Measurements from ENCODE around the gene HOXC12. TPM values are rescaled to one million over a fixed set of nuclear protein-coding genes. Genes with fewer than 3 reads are reported as not detected.

HOXC12 gene
- total RNA-seq, 1 donor: under 0.01 TPM

DNA sequence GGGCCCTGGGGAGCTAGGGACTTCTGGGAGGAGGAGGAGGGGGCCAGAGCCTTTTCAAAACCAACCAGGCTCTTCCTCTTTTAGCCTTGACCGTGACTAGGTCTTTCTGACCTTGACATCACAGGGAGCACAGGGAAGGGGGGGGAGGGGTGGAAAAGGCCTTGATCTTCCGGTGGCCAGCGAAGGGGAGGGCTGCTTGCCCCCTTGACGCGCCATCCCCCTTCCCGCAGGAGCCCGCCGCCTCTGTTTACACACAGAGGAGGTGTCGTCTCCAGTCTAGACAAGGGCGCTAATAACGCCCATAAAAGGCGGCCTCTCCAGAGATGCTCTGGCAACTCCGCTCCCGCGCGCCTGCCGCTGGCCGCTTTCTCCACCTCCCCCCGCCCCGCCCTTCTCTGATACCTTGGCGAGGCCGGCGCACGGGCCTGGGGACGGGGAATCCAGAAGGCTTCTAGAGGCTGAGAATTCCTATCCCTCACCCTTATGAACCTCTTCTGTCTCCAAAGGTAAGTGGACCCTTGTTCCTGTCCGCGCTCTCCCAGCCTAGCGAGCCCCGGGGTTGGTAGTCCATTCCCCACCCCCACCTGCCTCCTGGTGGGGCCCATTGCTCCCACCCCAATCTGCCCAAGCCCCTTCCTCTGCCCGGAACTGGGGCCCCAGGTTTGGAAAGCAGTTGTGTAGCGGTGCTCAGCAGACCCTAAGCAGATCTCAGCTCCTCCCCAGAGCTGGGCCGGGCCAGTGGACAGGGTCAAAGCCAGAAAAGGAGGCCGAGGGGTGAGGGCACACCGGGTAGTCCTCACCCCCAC, 4.9 kb upstream of the HOXC12 start:
- DNase-seq (ENCODE audit: low read depth): no peak
- TF ChIP-seq, protein P1, sequence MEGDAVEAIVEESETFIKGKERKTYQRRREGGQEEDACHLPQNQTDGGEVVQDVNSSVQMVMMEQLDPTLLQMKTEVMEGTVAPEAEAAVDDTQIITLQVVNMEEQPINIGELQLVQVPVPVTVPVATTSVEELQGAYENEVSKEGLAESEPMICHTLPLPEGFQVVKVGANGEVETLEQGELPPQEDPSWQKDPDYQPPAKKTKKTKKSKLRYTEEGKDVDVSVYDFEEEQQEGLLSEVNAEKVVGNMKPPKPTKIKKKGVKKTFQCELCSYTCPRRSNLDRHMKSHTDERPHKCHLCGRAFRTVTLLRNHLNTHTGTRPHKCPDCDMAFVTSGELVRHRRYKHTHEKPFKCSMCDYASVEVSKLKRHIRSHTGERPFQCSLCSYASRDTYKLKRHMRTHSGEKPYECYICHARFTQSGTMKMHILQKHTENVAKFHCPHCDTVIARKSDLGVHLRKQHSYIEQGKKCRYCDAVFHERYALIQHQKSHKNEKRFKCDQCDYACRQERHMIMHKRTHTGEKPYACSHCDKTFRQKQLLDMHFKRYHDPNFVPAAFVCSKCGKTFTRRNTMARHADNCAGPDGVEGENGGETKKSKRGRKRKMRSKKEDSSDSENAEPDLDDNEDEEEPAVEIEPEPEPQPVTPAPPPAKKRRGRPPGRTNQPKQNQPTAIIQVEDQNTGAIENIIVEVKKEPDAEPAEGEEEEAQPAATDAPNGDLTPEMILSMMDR (IDR thresholded peaks at IDR 0.05; ENCODE audit: insufficient read depth, low read depth, low read length): no peak
- H3K4me3 ChIP-seq (ENCODE audit: low read depth, low read length): no peak overlapping the region

DNA sequence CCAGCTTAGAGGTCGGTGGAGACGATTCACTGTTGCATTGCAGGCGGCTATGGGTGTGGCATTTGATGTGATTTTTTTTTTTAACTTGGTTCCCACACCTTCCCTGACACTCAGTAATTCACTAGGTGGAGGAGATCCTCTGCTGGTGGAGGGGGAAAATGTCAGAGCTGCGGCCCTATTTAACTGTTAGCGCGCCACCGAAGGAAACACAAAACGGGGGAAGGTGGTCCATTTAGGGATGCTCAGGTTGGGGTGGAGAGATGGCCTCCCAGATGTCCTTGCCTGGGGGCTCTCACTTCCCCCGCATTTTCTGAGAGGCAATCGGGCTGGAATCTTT, 4.3 kb upstream of the HOXC12 start:
- H3K4me3 ChIP-seq (ENCODE audit: low read depth, low read length): no peak overlapping the region
- TF ChIP-seq, protein P1 (IDR thresholded peaks at IDR 0.05; ENCODE audit: insufficient read depth, low read depth, low read length): no peak
- no peak for DNase-seq (ENCODE audit: low read depth)

DNA sequence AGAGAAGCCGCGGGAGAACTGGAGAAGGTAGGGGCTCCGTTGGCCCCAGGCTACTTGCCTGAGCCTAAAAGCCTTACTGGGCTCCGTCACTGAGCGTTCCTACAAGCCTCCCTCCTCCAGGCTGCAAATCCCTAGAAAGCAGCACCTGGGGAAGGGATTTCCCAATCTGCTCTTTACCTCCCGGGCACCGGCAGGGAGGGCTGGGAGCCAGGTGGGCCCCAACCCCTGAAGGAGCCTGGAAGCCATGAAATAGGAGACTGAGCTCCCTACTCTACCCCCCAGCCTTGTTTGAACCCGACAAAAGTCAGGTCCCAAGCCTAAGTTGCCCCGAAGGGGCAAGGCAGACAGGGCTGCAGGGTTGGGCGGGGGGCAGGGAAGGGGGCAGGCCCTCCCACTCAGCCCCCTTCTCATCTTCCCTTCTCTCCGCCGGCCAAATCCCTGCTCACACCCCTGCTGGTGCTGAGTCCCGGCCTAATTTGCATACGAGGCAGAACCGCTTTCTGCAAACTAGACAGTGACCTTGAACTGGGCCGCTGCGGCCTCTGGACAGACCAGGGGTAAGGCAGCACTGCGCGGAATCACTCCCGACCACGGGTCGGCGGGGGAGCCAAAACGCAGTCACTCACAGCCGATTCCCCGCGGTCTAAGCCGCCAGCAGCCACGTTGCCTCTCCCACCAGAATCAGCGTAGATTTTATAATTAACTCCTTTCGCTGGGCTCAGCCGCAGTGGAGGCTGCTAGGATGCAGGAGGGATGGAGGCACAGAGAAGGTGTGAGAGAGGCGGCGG, 3.7 kb upstream of the HOXC12 start:
- DNase-seq (ENCODE audit: low read depth): no peak
- no peak overlapping the region for H3K4me3 ChIP-seq (ENCODE audit: low read depth, low read length)
- TF ChIP-seq, protein P1 (IDR thresholded peaks at IDR 0.05; ENCODE audit: insufficient read depth, low read depth, low read length): no peak

DNA sequence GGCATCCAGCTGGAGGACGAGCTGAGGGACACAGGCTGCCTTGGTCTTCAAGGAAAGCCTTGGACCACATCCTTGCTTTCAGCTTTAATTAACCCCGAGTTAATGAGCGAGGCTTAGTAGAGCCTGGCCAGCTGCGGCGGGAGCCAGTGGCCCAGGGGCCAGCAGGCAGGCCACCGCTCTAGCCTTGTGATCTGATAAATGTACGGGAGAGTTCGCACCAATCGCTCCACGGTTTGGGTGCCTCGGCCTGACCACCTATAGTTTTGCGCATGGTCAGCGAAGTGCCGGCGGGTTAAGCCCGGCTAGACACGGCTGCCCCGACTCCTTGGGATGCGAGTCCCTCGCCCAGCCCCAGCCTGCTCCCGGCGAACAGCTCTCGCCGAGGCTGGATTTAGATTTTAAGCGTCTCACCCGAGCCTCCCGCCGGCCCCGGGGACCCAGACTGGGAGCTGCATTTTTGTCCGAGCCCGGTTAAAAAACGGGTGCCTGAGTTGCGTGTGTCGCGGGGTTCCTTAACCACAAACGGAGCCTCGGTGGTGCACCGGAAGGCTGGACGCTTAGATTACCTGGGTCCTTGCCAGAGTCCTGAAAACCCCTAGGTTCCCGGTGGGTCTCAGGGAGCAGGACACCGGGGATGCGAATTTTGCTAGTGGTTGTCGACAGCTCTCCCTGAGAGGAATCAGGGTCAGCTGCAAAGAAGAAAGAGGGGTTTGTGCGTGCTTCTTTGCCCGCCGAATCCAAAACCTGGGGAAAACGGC, 2.9 kb upstream of the HOXC12 start:
- TF ChIP-seq, protein P1 (IDR thresholded peaks at IDR 0.05; ENCODE audit: insufficient read depth, low read depth, low read length): no peak
- no peak overlapping the region for H3K4me3 ChIP-seq (ENCODE audit: low read depth, low read length)
- DNase-seq (ENCODE audit: low read depth): no peak

DNA sequence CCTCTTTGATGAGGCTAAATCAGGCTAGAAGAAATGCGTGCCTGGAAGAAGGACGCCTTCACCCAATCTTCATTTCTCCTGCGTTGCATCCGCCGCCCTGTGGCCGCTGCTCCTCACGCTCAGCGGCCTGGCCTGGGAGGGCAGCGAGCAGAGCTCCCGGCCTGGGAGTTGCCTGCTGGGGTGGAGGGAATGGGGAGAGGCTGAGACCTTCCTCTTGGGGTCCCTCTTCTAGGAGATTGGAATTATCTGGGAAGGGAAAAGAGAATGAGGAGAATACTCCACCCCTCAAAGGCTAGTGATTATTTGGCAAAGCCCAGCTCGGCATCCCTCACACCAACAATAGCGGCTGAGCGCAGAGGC, 2.4 kb upstream of the HOXC12 start:
- no peak overlapping the region for H3K4me3 ChIP-seq (ENCODE audit: low read depth, low read length)
- no peak for DNase-seq (ENCODE audit: low read depth)
- TF ChIP-seq, protein P1 (IDR thresholded peaks at IDR 0.05; ENCODE audit: insufficient read depth, low read depth, low read length): no peak

DNA sequence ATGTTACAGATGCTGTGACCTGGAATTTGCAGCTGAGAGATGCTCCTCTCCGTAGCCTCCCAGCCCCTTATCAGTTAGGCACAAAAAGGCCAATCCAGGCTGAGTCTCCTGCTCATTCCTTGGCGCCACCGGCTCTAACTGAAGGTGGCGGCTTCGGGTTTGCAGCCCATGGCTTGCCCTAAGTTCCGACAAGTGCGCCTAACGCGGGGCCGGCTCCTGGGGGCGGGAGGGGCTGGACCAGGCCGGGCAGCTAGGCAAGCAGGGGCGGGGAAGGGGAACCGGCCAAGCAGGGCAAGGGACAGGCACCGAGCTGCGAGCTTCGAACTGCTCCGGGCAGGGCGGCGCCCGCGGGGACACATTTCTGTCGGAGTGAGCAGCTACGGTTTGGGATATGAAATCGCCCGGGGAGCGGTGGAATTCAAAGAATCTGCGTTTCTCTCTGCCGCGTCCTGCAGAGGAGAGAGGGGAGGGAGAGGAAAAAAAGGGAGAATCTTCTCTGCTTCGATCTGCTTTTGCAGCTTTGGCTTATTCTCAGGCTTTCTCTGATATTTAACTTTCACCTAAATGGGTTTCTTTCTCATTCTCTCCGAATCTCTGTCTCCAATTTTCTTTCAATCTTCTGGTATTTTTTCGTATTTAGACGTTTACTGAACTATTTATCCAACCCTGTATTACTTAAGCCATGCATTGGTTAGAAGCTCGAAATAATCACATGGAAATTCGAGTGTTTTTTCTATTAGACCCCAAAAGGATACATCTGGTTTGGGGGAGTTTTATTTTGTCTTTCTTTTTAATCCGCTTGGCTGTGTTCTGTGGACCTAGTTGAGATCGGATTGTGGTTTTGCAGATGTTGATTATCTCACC, 1.6 kb upstream of the HOXC12 start:
- no peak overlapping the region for H3K4me3 ChIP-seq (ENCODE audit: low read depth, low read length)
- TF ChIP-seq, protein P1 (IDR thresholded peaks at IDR 0.05; ENCODE audit: insufficient read depth, low read depth, low read length): no peak
- no peak for DNase-seq (ENCODE audit: low read depth)
